GM18858 (cell line): ENCODE results near the gene SERPINA10.

Source experiments
- ATAC-seq: cut with Tn5 transposase; IDR thresholded peaks from one replicate; pipeline ENCODE4 v1.9.1; 2021; ENCODE audit not compliant: unreplicated experiment

Gene SERPINA10

GRCh38 chr14:94292872-94293577, at the start of gene SERPINA10:
SERPINA10 (minus strand) TSS chr14:94293268; CDS start chr14:94290593, 2,675 bp downstream.
- ATAC-seq = no peak

GRCh38 chr14:94342334-94342934, 49.4 kb upstream of the SERPINA10 start:
- no peak for ATAC-seq

- ATAC-seq = no peak
These were observed 48.7 kb upstream of the SERPINA10 start for GRCh38 chr14:94341656-94342333.

- no peak for ATAC-seq
These were observed 47.5 kb upstream of the SERPINA10 start for GRCh38 chr14:94340533-94340932.

GRCh38 chr14:94338023-94338422, 45.0 kb upstream of the SERPINA10 start:
- no peak for ATAC-seq

- ATAC-seq = no peak
These were observed 44.2 kb upstream of the SERPINA10 start for GRCh38 chr14:94337274-94337673.

GRCh38 chr14:94334872-94335271, 41.8 kb upstream of the SERPINA10 start:
- ATAC-seq = no peak

GRCh38 chr14:94332587-94332986, 39.5 kb upstream of the SERPINA10 start:
- ATAC-seq = no peak

- no peak for ATAC-seq
These were observed 39.1 kb upstream of the SERPINA10 start for GRCh38 chr14:94332063-94332583.

- no peak for ATAC-seq
These were observed 38.4 kb upstream of the SERPINA10 start for GRCh38 chr14:94331462-94331861.

GRCh38 chr14:94330857-94331256, 37.8 kb upstream of the SERPINA10 start:
- ATAC-seq = no peak

- no peak for ATAC-seq
These were observed 37.4 kb upstream of the SERPINA10 start for GRCh38 chr14:94330432-94330831.

- no peak for ATAC-seq
These were observed 36.8 kb upstream of the SERPINA10 start for GRCh38 chr14:94329857-94330256.

GRCh38 chr14:94328196-94328595, 35.1 kb upstream of the SERPINA10 start:
- ATAC-seq = no peak

- no peak for ATAC-seq
These were observed 29.8 kb upstream of the SERPINA10 start, which contains the start of gene SERPINA6 for GRCh38 chr14:94322648-94323570. SERPINA6 (minus strand) TSS chr14:94323336; CDS start chr14:94314648, 8,688 bp downstream.

GRCh38 chr14:94321421-94322271, 28.6 kb upstream of the SERPINA10 start:
- ATAC-seq = no peak

GRCh38 chr14:94320243-94320642, 27.2 kb upstream of the SERPINA10 start:
- no peak for ATAC-seq

GRCh38 chr14:94317259-94317658, 24.2 kb upstream of the SERPINA10 start:
- no peak for ATAC-seq

GRCh38 chr14:94316692-94317091, 23.6 kb upstream of the SERPINA10 start:
- no peak for ATAC-seq

GRCh38 chr14:94314890-94315289, 21.8 kb upstream of the SERPINA10 start:
- ATAC-seq = no peak
